Measurements from ENCODE around the gene AMTN.

AMTN gene

DNA sequence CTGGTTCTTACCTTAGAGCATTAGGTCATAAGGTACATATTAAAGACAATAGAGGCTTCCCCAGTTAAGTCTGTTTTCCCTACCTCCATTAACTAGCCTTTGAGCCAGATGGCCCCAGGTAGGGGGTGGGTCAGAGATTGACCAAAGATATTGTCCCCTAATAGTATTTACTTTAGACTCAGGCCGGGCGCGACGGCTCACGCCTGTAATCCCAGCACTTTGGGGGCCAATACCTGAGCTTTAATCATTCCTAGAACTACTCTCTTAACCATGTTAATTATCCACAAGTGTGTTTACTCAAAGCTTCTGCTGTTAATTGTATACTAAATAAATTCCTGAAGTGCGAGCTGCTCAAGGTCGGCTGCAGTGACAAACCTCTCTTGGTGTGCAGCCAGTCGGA lies 45.7 kb downstream of the AMTN start:
- no peak for DNase-seq

DNA sequence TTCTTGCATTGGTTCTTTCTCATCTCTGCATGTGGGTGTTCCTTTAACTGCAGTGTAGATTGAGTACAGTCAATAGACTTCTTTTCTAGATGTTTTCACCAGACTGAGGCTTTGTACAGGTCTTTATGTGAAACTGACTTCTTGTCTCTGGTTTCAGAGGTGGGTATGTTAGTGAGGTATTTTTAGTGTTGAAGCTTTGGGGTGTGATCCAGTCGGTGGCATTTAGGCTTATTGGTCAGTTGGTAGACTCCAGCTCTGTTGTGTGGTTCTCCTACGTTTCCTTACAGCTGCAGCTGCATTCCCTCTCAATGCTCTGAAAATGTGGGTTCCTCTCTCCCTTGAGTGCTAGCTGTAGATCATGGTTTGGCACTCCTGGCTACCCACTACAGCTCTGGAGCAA lies 52.4 kb downstream of the AMTN start:
- DNase-seq, result no peak

DNA sequence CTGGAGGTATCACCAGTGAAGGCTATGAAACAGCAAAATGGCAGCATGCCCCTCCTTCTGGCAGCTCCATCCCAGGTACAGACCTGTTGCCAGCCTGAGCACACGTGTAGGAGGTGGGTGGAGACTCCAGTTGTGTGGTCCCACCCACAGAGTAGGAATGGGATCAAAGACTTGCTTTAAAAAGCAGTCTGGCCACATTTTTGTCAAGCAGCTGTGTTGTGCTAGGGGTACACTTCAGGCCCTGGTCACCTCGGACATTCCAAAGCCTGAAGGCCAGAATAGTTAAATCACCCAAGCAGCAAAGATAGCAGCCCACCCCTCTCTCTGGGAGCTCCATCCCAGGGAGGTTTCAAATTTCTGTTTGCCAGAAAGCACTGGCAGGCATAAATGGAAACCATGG lies 53.4 kb downstream of the AMTN start:
- DNase-seq, result no peak

DNA sequence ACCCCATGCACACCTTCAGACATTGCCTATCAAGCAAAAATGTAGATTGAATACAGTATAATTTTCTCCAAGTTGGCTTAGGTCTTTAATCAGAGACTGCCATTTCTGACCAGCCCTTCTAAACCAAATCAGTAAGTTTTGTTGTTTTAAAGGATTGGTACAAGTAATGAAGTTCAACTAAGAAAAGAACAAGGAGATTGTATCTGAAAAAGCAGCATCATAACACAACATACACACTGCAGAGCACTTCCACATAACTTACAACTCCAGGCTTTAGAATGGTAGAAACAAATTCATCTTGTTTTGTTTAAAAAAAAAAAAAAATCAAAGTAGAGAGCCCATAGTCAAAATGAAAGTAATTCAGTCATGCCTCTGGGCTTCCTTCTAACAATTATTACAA lies 57.6 kb downstream of the AMTN start:
- no peak for DNase-seq

DNA sequence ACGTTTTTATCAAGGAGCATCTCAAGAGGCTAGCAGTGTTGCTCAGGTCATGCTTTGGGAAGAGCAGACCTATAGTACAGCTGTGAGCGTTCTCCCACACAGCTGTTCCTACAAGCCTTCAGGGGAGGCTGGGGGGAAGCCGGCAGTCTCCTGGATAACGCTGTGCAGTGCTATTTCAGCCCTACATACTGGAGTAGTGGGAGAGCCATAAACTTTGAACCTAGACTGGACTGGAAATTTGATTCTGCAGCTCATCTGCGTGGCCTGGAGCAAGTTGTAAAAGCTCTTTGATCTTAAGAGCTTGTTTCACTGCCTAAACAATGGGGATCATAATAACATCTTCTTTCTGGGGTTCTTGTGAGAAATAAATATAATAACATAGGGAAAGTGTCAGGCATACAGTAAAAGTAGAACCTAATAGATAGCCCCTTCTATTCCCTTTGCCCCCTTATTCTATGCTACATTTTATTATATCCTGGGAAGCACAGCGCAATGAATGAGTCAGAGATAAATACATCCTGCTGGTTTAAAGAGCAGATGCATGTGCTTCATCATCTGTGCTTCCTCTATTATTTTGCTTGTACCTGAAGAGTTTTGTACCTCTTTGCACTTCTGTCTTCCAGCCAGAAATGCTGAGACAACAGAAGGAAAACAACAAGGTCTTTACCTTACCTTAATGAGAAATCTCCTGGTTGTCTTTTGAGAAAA lies 59.0 kb downstream of the AMTN start:
- DNase-seq, result no peak

DNA sequence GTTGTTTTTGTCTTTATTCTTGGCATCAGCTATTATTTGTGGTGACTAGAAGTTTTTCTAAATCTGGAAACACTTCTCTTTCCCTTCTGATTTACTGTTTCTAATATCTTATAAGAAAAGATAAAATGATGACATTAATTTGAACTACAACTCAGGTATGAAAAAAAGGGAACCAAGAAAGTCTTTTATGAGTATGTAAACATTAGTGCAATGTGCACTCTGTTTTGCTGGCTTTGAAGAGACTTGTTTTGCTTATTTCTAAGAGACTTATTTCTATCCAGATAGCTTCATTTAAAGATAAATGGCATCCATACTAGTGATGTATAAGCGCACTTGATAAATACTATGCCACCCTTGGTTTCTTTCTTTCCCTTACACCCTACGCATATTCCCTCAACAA lies 63.6 kb downstream of the AMTN start:
- DNase-seq, result no peak

All from CD4-positive, alpha-beta T cell treated with Interleukin-12 subunit alpha and Interleukin-12 subunit beta, for 1 hour (primary cell).